Measurements from ENCODE around the gene GOLGB1.
"Not testable (repeated sequence)": the region's sequence is repeated elsewhere in the genome, so short reads cannot be mapped to it uniquely, and the experiment has no call there.

DNA sequence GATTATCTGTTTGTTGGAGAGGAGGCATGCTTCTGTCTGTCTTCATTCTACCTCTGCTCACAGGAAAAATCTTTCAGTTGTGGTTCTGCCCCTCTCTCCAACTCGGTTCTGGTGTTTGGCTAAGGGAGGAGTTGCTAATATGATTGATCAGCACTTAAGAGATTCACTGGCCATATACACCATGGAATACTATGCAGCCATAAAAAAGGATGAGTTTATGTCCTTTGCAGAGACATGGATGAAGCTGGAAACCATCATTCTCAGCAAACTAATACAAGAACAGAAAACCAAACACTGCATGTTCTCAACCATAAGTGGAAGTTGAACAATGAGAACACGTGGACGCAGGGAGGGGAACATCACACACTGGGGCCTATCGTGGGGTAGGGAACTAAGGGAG is 25.6 kb upstream of the GOLGB1 start:
- not testable (repeated sequence) for TF ChIP-seq POLR2A (IDR thresholded peaks at IDR 0.05)
- TF ChIP-seq, protein P1, sequence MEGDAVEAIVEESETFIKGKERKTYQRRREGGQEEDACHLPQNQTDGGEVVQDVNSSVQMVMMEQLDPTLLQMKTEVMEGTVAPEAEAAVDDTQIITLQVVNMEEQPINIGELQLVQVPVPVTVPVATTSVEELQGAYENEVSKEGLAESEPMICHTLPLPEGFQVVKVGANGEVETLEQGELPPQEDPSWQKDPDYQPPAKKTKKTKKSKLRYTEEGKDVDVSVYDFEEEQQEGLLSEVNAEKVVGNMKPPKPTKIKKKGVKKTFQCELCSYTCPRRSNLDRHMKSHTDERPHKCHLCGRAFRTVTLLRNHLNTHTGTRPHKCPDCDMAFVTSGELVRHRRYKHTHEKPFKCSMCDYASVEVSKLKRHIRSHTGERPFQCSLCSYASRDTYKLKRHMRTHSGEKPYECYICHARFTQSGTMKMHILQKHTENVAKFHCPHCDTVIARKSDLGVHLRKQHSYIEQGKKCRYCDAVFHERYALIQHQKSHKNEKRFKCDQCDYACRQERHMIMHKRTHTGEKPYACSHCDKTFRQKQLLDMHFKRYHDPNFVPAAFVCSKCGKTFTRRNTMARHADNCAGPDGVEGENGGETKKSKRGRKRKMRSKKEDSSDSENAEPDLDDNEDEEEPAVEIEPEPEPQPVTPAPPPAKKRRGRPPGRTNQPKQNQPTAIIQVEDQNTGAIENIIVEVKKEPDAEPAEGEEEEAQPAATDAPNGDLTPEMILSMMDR (IDR thresholded peaks at IDR 0.05) = not testable (repeated sequence)

All from testis (tissue), 2 donors.